Right cardiac atrium (tissue), 5 donors: Measurements from ENCODE around the gene TIAM2. TPM values are rescaled to one million over a fixed set of nuclear protein-coding genes. Genes with fewer than 3 reads are reported as not detected.
"Not testable (repeated sequence)": the region's sequence is repeated elsewhere in the genome, so short reads cannot be mapped to it uniquely, and the experiment has no call there.

ENCODE experiments used
- ATAC-seq, 2 donors: fragments of 200-7000 bp; cut with Tn5 transposase; one replicate each; pipeline versions ENCODE4 v1.8.0 to v1.9.1; 2020; ENCODE audit warnings: moderate library complexity in 2 of 2, mild to moderate bottlenecking in 1 of 2
- DNase-seq, 3 donors: peaks; one replicate each; pipeline ENCODE4 v3.0.0-alpha.2; 2020
- H3K27ac ChIP-seq: one replicate; pipeline ENCODE4 v1.5.1; 2013; ENCODE audit warnings: mild to moderate bottlenecking, low read length, control low read depth, moderate library complexity
- H3K27me3 ChIP-seq: one replicate; pipeline ENCODE4 v1.6.1; 2013; ENCODE audit not compliant: control insufficient read depth, insufficient read depth
- H3K4me1 ChIP-seq: one replicate; pipeline ENCODE4 v1.6.1; 2013; ENCODE audit warnings: low read length; ENCODE audit not compliant: control insufficient read depth, insufficient read depth
- H3K4me3 ChIP-seq: one replicate; pipeline ENCODE4 v1.5.1; 2013; ENCODE audit warnings: low read length, control low read depth
- H3K9me3 ChIP-seq: one replicate; pipeline ENCODE4 v1.6.1; 2013; ENCODE audit warnings: low read length; ENCODE audit not compliant: control insufficient read depth
- WGBS: extraction: QIAGEN DNeasy Blood & Tissue Kit; methylation state at CpG from one replicate; pipeline ENCODE4 v1.1.7; 2013; 5-methylcytosine and 5-hydroxymethylcytosine counted together
- intact Hi-C, 4 donors: fragments of 100-400 bp; cut with DNase I; formaldehyde crosslinking; loops; one replicate each; pipeline versions ENCODE4 v1.11.0 to v1.14.0; 2022 to 2023
- polyA plus RNA-seq: library from polyadenylated mRNA; stranded (reverse); fragments of 200-250 nt; gene quantifications from one replicate; pipeline ENCODE4 v1.2.3, GENCODE V29; 2013
- total RNA-seq, 4 donors: library from RNA; stranded (reverse); fragmentation: NEBNext Ultra II Directional; extraction: Animal tissue kit (Norgen Biotek cat#: 25700); gene quantifications; one replicate each; pipeline ENCODE4 v1.2.1, GENCODE V29; 2021
- donor health status: healthy with polysubstance abuse.
- donor health status: DM: no; HTN: yes; CAD: no.
- donor health status: DM: no; HTN: no; CAD: no.
- donor health status: DM: no; HTN: yes; CAD: no; lungs with severe emphysema.
- donor health status: DM: yes; HTN: yes; CAD: no.

Gene TIAM2
- total and polyA plus RNA-seq, 5 donors, result 6.6 to 13.9 (median 11.8) TPM

- 96% methylated on average over 38 of the region's 51 CpGs for WGBS
- DNase-seq, intact Hi-C loops, H3K27me3 ChIP-seq, H3K4me1 ChIP-seq, H3K9me3 ChIP-seq, H3K4me3 ChIP-seq, ATAC-seq, H3K27ac ChIP-seq: not testable (repeated sequence)
These were observed 28.9 kb upstream of the TIAM2 start for GRCh38 chr6:154966065-154966770.

- no peaks in the 10 kb centered on the region for H3K4me1 ChIP-seq
- no peak overlapping the region for H3K27ac ChIP-seq
- DNase-seq, result no peak
- no peak for ATAC-seq
- WGBS, result 65% methylated on average over 5 of the region's 5 CpGs
- H3K27me3 ChIP-seq, result no peaks in the 10 kb centered on the region
- H3K4me3 ChIP-seq, result no peak overlapping the region
- no peaks in the 10 kb centered on the region for H3K9me3 ChIP-seq
- intact Hi-C loops, result no loop called here
These were observed 25.3 kb upstream of the TIAM2 start for GRCh38 chr6:154969796-154970195.

- Histone ChIP-seq H3K4me3 (no peak overlapping the region), H3K27ac (no peak overlapping the region), H3K27me3 (no peaks in the 10 kb centered on the region), H3K9me3 (no peaks in the 10 kb centered on the region), H3K4me1 (no peaks in the 10 kb centered on the region)
- no peak for DNase-seq
- 87% methylated on average over 11 of the region's 11 CpGs for WGBS
- no peak for ATAC-seq
- intact Hi-C loops, result no loop called here
These were observed 20.5 kb upstream of the TIAM2 start for GRCh38 chr6:154974485-154975149.

- intact Hi-C loops, result no loop called here
- 95% methylated on average over 5 of the region's 5 CpGs for WGBS
- Histone ChIP-seq H3K4me3 (no peak overlapping the region), H3K4me1 (no peaks in the 10 kb centered on the region), H3K27ac (no peak overlapping the region), H3K27me3 (no peaks in the 10 kb centered on the region), H3K9me3 (no peaks in the 10 kb centered on the region)
- no peak for ATAC-seq
- no peak for DNase-seq
These were observed 17.5 kb upstream of the TIAM2 start for GRCh38 chr6:154977588-154977987.

GRCh38 chr6:154980273-154981078 is 14.6 kb upstream of the TIAM2 start:
- no peaks in the 10 kb centered on the region for H3K27me3 ChIP-seq
- H3K27ac ChIP-seq, result no peak overlapping the region
- H3K4me1 ChIP-seq, result no peaks in the 10 kb centered on the region
- no peak overlapping the region for H3K4me3 ChIP-seq
- H3K9me3 ChIP-seq, result no peaks in the 10 kb centered on the region
- no peak for ATAC-seq
- intact Hi-C loops, result no loop called here
- WGBS, result 98% methylated on average over 8 of the region's 8 CpGs
- no peak for DNase-seq

GRCh38 chr6:154981079-154981870 is 13.8 kb upstream of the TIAM2 start:
- 85% methylated on average over 12 of the region's 12 CpGs for WGBS
- no peak for ATAC-seq
- intact Hi-C loops, result no loop called here

GRCh38 chr6:154984146-154984545 is 11.0 kb upstream of the TIAM2 start:
- no peaks in the 10 kb centered on the region for H3K9me3 ChIP-seq
- no peak overlapping the region for H3K4me3 ChIP-seq
- whole genome bisulfite sequencing, result 89% methylated on average over 4 of the region's 4 CpGs
- H3K4me1 ChIP-seq, result no peaks in the 10 kb centered on the region
- ATAC-seq (no peak), DNase-seq (no peak)
- intact Hi-C loops, result no loop called here
- H3K27me3 ChIP-seq, result no peaks in the 10 kb centered on the region
- no peak overlapping the region for H3K27ac ChIP-seq

More at GRCh38 chr6:154981079-154981870, 13.8 kb upstream of the TIAM2 start:
- Histone ChIP-seq H3K27ac (no peak overlapping the region), H3K4me1 (no peaks in the 10 kb centered on the region), H3K9me3 (no peaks in the 10 kb centered on the region), H3K27me3 (no peaks in the 10 kb centered on the region), H3K4me3 (no peak overlapping the region)
- no peak for DNase-seq

- WGBS, result 54% methylated on average over 4 of the region's 4 CpGs
- Histone ChIP-seq H3K4me1 (no peaks in the 10 kb centered on the region), H3K9me3 (no peaks in the 10 kb centered on the region), H3K27ac (no peak overlapping the region), H3K27me3 (no peaks in the 10 kb centered on the region), H3K4me3 (no peak overlapping the region)
- no peak for DNase-seq
- intact Hi-C loops, result no loop called here
- no peak for ATAC-seq
These were observed 8.3 kb upstream of the TIAM2 start for GRCh38 chr6:154986787-154987235.

GRCh38 chr6:154989448-154989847 is 5.7 kb upstream of the TIAM2 start:
- WGBS, result 90% methylated on average over 7 of the region's 7 CpGs
- ATAC-seq, result no peak
- H3K27ac ChIP-seq, result no peak overlapping the region
- H3K9me3 ChIP-seq, result no peaks in the 10 kb centered on the region
- no peak overlapping the region for H3K4me3 ChIP-seq
- intact Hi-C loops, result no loop called here
- no peaks in the 10 kb centered on the region for H3K27me3 ChIP-seq
- DNase-seq, result no peak
- no peaks in the 10 kb centered on the region for H3K4me1 ChIP-seq

- DNase-seq (no peak), ATAC-seq (no peak)
- H3K4me3 ChIP-seq, result no peak overlapping the region
- WGBS, result 45% methylated on average over 4 of the region's 4 CpGs
- H3K4me1 ChIP-seq, result no peaks in the 10 kb centered on the region
- H3K9me3 ChIP-seq, result no peaks in the 10 kb centered on the region
- intact Hi-C loops, result no loop called here
- no peak overlapping the region for H3K27ac ChIP-seq
- no peaks in the 10 kb centered on the region for H3K27me3 ChIP-seq
These were observed 3.9 kb upstream of the TIAM2 start for GRCh38 chr6:154991207-154991606.
